Heart left ventricle (tissue), 16 donors: ENCODE measurements around the gene SLC30A5. TPM values are rescaled to one million over a fixed set of nuclear protein-coding genes. Genes with fewer than 3 reads are reported as not detected.
"Not testable (repeated sequence)": the region's sequence is repeated elsewhere in the genome, so short reads cannot be mapped to it uniquely, and the experiment has no call there.

Experiments used
- ATAC-seq, 4 donors: fragments of 200-7000 bp; cut with Tn5 transposase; one replicate each; pipeline ENCODE4 v1.9.1; 2020 to 2022; ENCODE audit warnings: moderate library complexity in 4 of 4, mild to moderate bottlenecking in 3 of 4, moderate number of reproducible peaks in 1 of 4
- DNase-seq, 5 donors: peaks; one replicate each; pipeline ENCODE4 v3.0.0-alpha.2; 2020
- H3K27ac ChIP-seq, 12 donors: fragments of 200-600 bp; sonication (generic) in 4 of 12; one replicate each; pipeline versions ENCODE4 v1.5.0 to v1.8.0; 2016 to 2022; ENCODE audit warnings: mild to moderate bottlenecking in 2 of 12
- H3K27me3 ChIP-seq, 9 donors: fragments of 200-600 bp; sonication (generic) in 2 of 9; one replicate each; pipeline versions ENCODE4 v1.5.1 to v1.8.0; 2016 to 2022; ENCODE audit warnings: mild to moderate bottlenecking in 3 of 9
- H3K36me3 ChIP-seq, 9 donors: fragments of 200-600 bp; sonication (generic) in 2 of 9; one replicate each; pipeline versions ENCODE4 v1.5.0 to v1.8.0; 2018 to 2022; ENCODE audit warnings: mild to moderate bottlenecking in 2 of 9
- H3K4me1 ChIP-seq, 12 donors: fragments of 200-600 bp; sonication (generic) in 4 of 12; one replicate each; pipeline versions ENCODE4 v1.5.0 to v1.8.0; 2016 to 2022; ENCODE audit warnings: mild to moderate bottlenecking in 3 of 12
- H3K4me3 ChIP-seq, 12 donors: fragments of 200-600 bp; sonication (generic) in 4 of 12; one replicate each; pipeline versions ENCODE4 v1.5.0 to v1.8.0; 2017 to 2022; ENCODE audit warnings: mild to moderate bottlenecking in 9 of 12, moderate library complexity in 4 of 12
- H3K9me3 ChIP-seq, 12 donors: fragments of 200-600 bp; sonication (generic) in 4 of 12; one replicate each; pipeline versions ENCODE4 v1.5.0 to v1.8.0; 2016 to 2022; ENCODE audit warnings: mild to moderate bottlenecking in 1 of 12
- CTCF ChIP-seq, 12 donors: fragments of 200-600 bp; sonication (generic) in 4 of 12; IDR thresholded peaks; one replicate each; pipeline versions ENCODE4 v1.5.0 to v1.8.0; 2018 to 2022; ENCODE audit warnings: antibody characterized with exemption in 12 of 12, mild to moderate bottlenecking in 5 of 12
- POLR2A ChIP-seq, 2 donors: fragments of 450-650 bp; IDR thresholded peaks; one replicate each; pipeline ENCODE4 v1.6.1; 2017; ENCODE audit warnings: antibody characterized with exemption in 2 of 2, mild to moderate bottlenecking in 2 of 2, moderate library complexity in 2 of 2
- WGBS, 4 donors: extraction: QIAGEN DNeasy Blood & Tissue Kit in 2 of 4; methylation state at CpG; one replicate each; pipeline versions ENCODE4 v1.1.5 to v1.1.7; 2013 to 2018; 5-methylcytosine and 5-hydroxymethylcytosine counted together
- intact Hi-C, 10 donors: fragments of 100-400 bp; cut with DNase I; formaldehyde crosslinking; loops; one replicate each; pipeline versions ENCODE4 v1.11.1 to v1.14.2; 2022
- polyA plus RNA-seq, 2 donors: library from polyadenylated mRNA; stranded (reverse); fragments of 200-250 nt; gene quantifications; one replicate each; pipeline ENCODE4 v1.2.3, GENCODE V29; 2013
- total RNA-seq, 9 donors: library from RNA; depleted of rRNA in 2 of 9; stranded (reverse); fragments of >200 nt in 2 of 9; fragmentation: NEBNext Ultra II Directional in 3 of 9; extraction: Animal tissue kit (Norgen Biotek cat#: 25700) in 3 of 9; gene quantifications; one replicate each; pipeline versions ENCODE4 v1.1.0 to v1.2.4, GENCODE V29; 2016 to 2023
- donor health status: ischemic (EF 13 %, LVEDD 7.1; RV severe dilation, severe dysfunction).
- donor health status: healthy with polysubstance abuse.
- donor health status: DM: no; HTN: yes; CAD: no.
- donor health status: DM: no; HTN: no; CAD: no.
- donor health status: ischemic (EF 25% LVEDD 6.9; RV normal size, moderate dysfunction).
- donor health status: ischemic (EF 25% LVEDD 5.7; RV mildly dilated, moderate dysfunction).
- donor health status: healthy.
- donor health status: DM: yes; HTN: yes; CAD: no.
- donor health status: ischemic (EF 35%, LVEDD 5.7; RV mildly dilated, moderate dysfunction).
- donor health status: nonischemic (EF 11% LVEDD 7.7; RV severe dilation, severe dysfunction).
- donor health status: DM: yes; HTN: yes; CAD: no.
- donor health status: PGD.
- donor health status: ischemic (EF 29% LVEDD 5.4; RV normal size, mild dysfunction).
- donor health status: nonischemic (EF 23%, LVEDD 6.1; RV moderate dilation, normal function).

Gene SLC30A5
- total and polyA plus RNA-seq, 11 donors = 21.0 to 44.3 (median 29.0) TPM

DNA sequence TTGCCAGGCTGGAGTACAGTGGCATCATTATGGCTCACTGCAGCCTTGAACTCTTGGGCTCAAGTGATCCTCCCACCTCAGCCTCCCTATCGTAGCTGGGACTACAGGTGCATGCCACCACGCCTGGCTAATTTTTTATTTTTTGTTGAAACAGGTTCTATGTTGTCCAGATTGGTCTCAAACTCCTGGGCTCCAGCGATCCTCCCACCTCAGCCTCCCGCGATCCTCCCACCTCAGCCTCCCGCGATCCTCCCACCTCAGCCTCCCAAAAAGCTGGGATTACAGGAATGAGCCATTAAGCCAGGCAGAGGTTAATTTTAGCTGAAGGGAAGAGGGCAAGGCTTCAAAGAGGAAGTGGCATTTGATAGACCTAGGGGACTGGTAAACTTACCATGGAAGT, 40.3 kb downstream of the SLC30A5 start:
- no peak for TF ChIP-seq CTCF (IDR thresholded peaks at IDR 0.05)
- TF ChIP-seq POLR2A (IDR thresholded peaks at IDR 0.05) = no peak
- WGBS, 4 donors = 68 to 94% (median 72%) methylated on average over 7 of the region's 7 CpGs
- peaks cover 0 to 39% (median 26%) of the 10 kb centered on the region in 9 donors for H3K36me3 ChIP-seq
- intact Hi-C loops = no loop called here
- H3K27ac ChIP-seq = no peak overlapping the region
- ATAC-seq (no peak), DNase-seq (no peak)
- H3K4me1 ChIP-seq = no peaks in the 10 kb centered on the region
- H3K27me3 ChIP-seq = no peaks in the 10 kb centered on the region
- no peak overlapping the region for H3K4me3 ChIP-seq
- H3K9me3 ChIP-seq = peaks cover 0 to 3% (median 0%) of the 10 kb centered on the region in 12 donors

DNA sequence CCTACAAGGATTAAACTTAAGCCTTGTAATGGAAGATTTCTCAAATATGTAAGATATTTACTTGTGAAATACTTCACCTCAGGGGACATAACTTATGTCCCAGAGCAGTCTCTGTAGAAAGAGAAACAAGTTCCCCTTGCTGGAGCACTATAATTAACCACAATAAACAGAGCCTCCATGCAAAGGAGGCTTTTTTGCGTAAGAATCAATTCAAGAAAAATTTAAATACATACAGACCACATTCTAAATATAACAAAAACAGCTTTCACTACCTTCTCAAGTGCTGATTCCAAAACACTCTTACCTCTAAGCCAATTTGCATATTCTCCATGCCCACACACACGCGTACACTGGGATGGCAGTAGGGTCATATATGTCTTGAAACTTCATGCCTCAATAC, 42.5 kb downstream of the SLC30A5 start:
- Histone ChIP-seq H3K36me3 (peaks cover 0 to 17% (median 6%) of the 10 kb centered on the region in 9 donors), H3K4me3 (no peak overlapping the region), H3K27me3 (no peaks in the 10 kb centered on the region), H3K9me3 (peaks cover 0 to 14% (median 3%) of the 10 kb centered on the region in 12 donors), H3K4me1 (no peaks in the 10 kb centered on the region), H3K27ac (no peak overlapping the region)
- ATAC-seq (no peak), DNase-seq (no peak)
- intact Hi-C loops = no loop called here
- WGBS, 4 donors = 90 to 97% (median 95%) methylated on average over 3 of the region's 3 CpGs
- TF ChIP-seq CTCF (IDR thresholded peaks at IDR 0.05) (no peak), POLR2A (IDR thresholded peaks at IDR 0.05) (no peak)

- H3K36me3 ChIP-seq = peaks cover 0 to 11% (median 5%) of the 10 kb centered on the region in 9 donors
- H3K27ac ChIP-seq, H3K4me1 ChIP-seq, intact Hi-C loops, H3K4me3 ChIP-seq, H3K27me3 ChIP-seq, ATAC-seq, DNase-seq: not testable (repeated sequence)
- 90 to 96% (median 94%) methylated on average over 1 of the region's 1 CpG for WGBS, 4 donors
- peaks cover 0 to 16% (median 3%) of the 10 kb centered on the region in 12 donors for H3K9me3 ChIP-seq
Measured at GRCh38 chr5:69137208-69137607, 43.4 kb downstream of the SLC30A5 start.

DNA sequence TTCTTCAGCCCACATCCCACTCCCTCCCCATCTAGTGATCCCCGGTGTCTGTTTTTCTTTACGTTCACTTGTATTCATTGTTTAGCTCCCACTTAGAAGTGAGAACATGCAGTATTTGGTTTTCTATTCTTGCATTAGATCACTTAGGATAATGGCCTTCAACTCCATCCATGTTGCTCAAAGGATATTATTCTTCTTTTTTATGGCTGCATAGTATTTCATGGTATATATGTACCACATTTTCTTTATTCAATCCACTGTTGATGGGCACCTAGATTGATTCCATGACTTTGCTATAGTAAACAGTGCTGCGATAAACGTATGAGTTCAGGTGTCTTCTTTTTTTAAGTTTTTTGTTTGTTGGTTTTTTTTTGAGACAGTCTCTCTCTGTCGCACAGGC, 44.0 kb downstream of the SLC30A5 start:
- ATAC-seq (no peak), DNase-seq (no peak)
- no peaks in the 10 kb centered on the region for H3K27me3 ChIP-seq
- no peak overlapping the region for H3K27ac ChIP-seq
- H3K36me3 ChIP-seq = peaks cover 0 to 7% (median under 1%) of the 10 kb centered on the region in 9 donors
- intact Hi-C loops = no loop called here
- 96 to 98% (median 96%) methylated on average over 5 of the region's 5 CpGs for WGBS, 4 donors
- H3K9me3 ChIP-seq = peaks cover 0 to 16% (median 3%) of the 10 kb centered on the region in 12 donors
- H3K4me3 ChIP-seq = no peak overlapping the region
- no peaks in the 10 kb centered on the region for H3K4me1 ChIP-seq
- TF ChIP-seq POLR2A (IDR thresholded peaks at IDR 0.05) (no peak), CTCF (IDR thresholded peaks at IDR 0.05) (no peak)

DNA sequence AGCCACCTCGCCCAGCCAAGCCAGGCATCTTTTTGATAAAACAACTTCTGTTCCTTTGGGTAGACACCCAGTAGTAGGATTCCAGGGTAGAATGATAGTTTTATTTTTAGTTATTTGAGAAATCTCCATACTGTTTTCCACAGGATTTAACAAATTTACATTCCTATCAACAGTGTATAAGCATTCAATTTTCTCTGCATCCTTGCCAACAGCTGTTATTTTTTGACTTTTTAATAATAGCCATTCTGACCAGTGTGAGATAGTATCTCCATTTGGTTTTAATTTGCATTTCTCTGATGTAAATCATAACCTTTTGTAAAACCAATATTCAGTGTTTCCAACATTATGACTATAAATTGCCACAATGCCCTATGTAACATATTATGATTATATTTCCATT, 45.0 kb downstream of the SLC30A5 start:
- H3K36me3 ChIP-seq = peaks cover 0 to 4% (median 0%) of the 10 kb centered on the region in 9 donors
- H3K9me3 ChIP-seq = peaks cover 0 to 16% (median 3%) of the 10 kb centered on the region in 12 donors
- no peaks in the 10 kb centered on the region for H3K4me1 ChIP-seq
- no peak overlapping the region for H3K4me3 ChIP-seq
- WGBS, 4 donors = 88 to 100% (median 97%) methylated on average over 1 of the region's 1 CpG
- H3K27me3 ChIP-seq = no peaks in the 10 kb centered on the region
- intact Hi-C loops = no loop called here
- ATAC-seq (no peak), DNase-seq (no peak)
- no peak overlapping the region for H3K27ac ChIP-seq
- TF ChIP-seq POLR2A (IDR thresholded peaks at IDR 0.05) (no peak), CTCF (IDR thresholded peaks at IDR 0.05) (no peak)

- DNase-seq, ATAC-seq, H3K27ac ChIP-seq, H3K4me3 ChIP-seq, H3K36me3 ChIP-seq, H3K4me1 ChIP-seq, intact Hi-C loops, H3K27me3 ChIP-seq: not testable (repeated sequence)
- WGBS, 4 donors = 92 to 96% (median 94%) methylated on average over 4 of the region's 4 CpGs
- H3K9me3 ChIP-seq = peaks cover 0 to 16% (median 3%) of the 10 kb centered on the region in 12 donors
Measured at GRCh38 chr5:69140239-69140638, 46.4 kb downstream of the SLC30A5 start.
